IMR-90 (cell line): Measurements from ENCODE around the gene ABCA8. TPM values are rescaled to one million over a fixed set of nuclear protein-coding genes. Genes with fewer than 3 reads are reported as not detected.

Experiments used
- ATAC-seq: fragments of 200-7000 bp; cut with Tn5 transposase; 2 replicates; pipeline ENCODE4 v1.9.1; 2020; ENCODE audit warnings: low read depth, mild to moderate bottlenecking, moderate library complexity
- BruUV-seq: library from RNA; stranded (reverse); fragments of 400-500 nt; replicated peaks from 2 replicates; lab custom pipeline; 2021; lab: Mats Ljungman, UMichigan
- CTCF ChIA-PET: fragments of 300-600 bp; formaldehyde crosslinking; extraction: SDS; loops from one replicate; lab custom pipeline; 2021; ENCODE audit warnings: antibody characterized with exemption; lab: Yijun Ruan, JAX
- POLR2A ChIA-PET: fragments of 300-600 bp; sonication (Branson Sonifier 250); formaldehyde crosslinking; loops from one replicate; lab custom pipeline; 2022; ENCODE audit warnings: antibody characterized with exemption; ENCODE audit not compliant: unreplicated experiment; lab: Charles Lee
- DNase-seq: peaks from one replicate; pipeline ENCODE4 v3.0.0; 2013
- H2AFZ ChIP-seq: replicated peaks from 2 replicates; pipeline ENCODE3; 2013; ENCODE audit warnings: low read length, mild to moderate bottlenecking; ENCODE audit not compliant: poor library complexity
- H2AK5ac ChIP-seq: 2 replicates; pipeline ENCODE4 v1.6.1; 2013; ENCODE audit warnings: low read depth, low read length, inconsistent platforms
- H2AK9ac ChIP-seq: replicated peaks from 2 replicates; pipeline ENCODE3; 2013; ENCODE audit warnings: mild to moderate bottlenecking, low read depth, low read length, moderate library complexity; ENCODE audit not compliant: poor library complexity
- H2BK120ac ChIP-seq: 2 replicates; pipeline ENCODE4 v1.6.1; 2013; ENCODE audit warnings: low read depth, low read length, inconsistent platforms
- H2BK15ac ChIP-seq: 3 replicates; pipeline ENCODE4 v1.6.1; 2013; ENCODE audit warnings: low read depth, low read length, inconsistent platforms
- H2BK20ac ChIP-seq: 2 replicates; pipeline ENCODE4 v1.6.1; 2013; ENCODE audit warnings: low read depth, mild to moderate bottlenecking, inconsistent platforms, low read length, moderate library complexity
- H2BK5ac ChIP-seq: 2 replicates; pipeline ENCODE4 v1.6.1; 2013; ENCODE audit warnings: mild to moderate bottlenecking, low read depth, low read length, inconsistent platforms; ENCODE audit not compliant: poor library complexity, severe bottlenecking
- H3K14ac ChIP-seq: replicated peaks from 2 replicates; pipeline ENCODE4 v1.6.1; 2013; ENCODE audit warnings: low read depth, low read length, inconsistent platforms
- H3K18ac ChIP-seq: 2 replicates; pipeline ENCODE4 v1.6.1; 2013; ENCODE audit warnings: low read depth, low read length, control low read depth
- H3K23ac ChIP-seq: 2 replicates; pipeline ENCODE4 v1.6.1; 2013; ENCODE audit warnings: low read depth, low read length, inconsistent platforms
- H3K27ac ChIP-seq: 2 replicates; pipeline ENCODE4 v1.5.1; 2013; ENCODE audit warnings: mild to moderate bottlenecking, control low read depth, low read length; ENCODE audit not compliant: insufficient read depth
- H3K27me3 ChIP-seq: 2 replicates; pipeline ENCODE4 v1.6.1; 2013; ENCODE audit warnings: low read length; ENCODE audit not compliant: control insufficient read depth, insufficient read depth
- H3K36me3 ChIP-seq: 2 replicates; pipeline ENCODE4 v1.6.1; 2013; ENCODE audit warnings: low read length, mixed read lengths; ENCODE audit not compliant: control insufficient read depth, insufficient read depth
- H3K4ac ChIP-seq: 2 replicates; pipeline ENCODE4 v1.6.1; 2013; ENCODE audit warnings: low read depth, low read length, inconsistent platforms
- H3K4me1 ChIP-seq: 2 replicates; pipeline ENCODE4 v1.6.1; 2013; ENCODE audit warnings: low read length, mixed read lengths; ENCODE audit not compliant: control insufficient read depth, insufficient read depth
- H3K4me2 ChIP-seq: 2 replicates; pipeline ENCODE4 v1.6.1; 2013; ENCODE audit warnings: low read depth, mild to moderate bottlenecking, control low read depth, low read length, moderate library complexity
- H3K4me3 ChIP-seq: 2 replicates; pipeline ENCODE4 v1.5.1; 2013; ENCODE audit warnings: low read depth, mild to moderate bottlenecking, control low read depth, low read length, moderate library complexity; ENCODE audit not compliant: insufficient read depth
- H3K56ac ChIP-seq: 2 replicates; pipeline ENCODE4 v1.6.1; 2013; ENCODE audit warnings: low read length, inconsistent platforms; ENCODE audit not compliant: insufficient read depth; ENCODE audit errors: extremely low read depth
- H3K79me1 ChIP-seq, 2 experiments: 2 replicates each; pipeline ENCODE4 v1.6.1; 2013; ENCODE audit warnings: low read length in 2 of 2, inconsistent platforms in 1 of 2, low read depth in 1 of 2
- H3K9ac ChIP-seq: 2 replicates; pipeline ENCODE4 v1.6.1; 2013; ENCODE audit warnings: low read depth, low read length, control low read depth
- H3K9me1 ChIP-seq: 2 replicates; pipeline ENCODE4 v1.6.1; 2013; ENCODE audit warnings: low read length, inconsistent platforms; ENCODE audit not compliant: insufficient read depth
- H3K9me3 ChIP-seq: 2 replicates; pipeline ENCODE4 v1.6.1; 2013; ENCODE audit warnings: low read length; ENCODE audit not compliant: control insufficient read depth, insufficient read depth
- H4K20me1 ChIP-seq: 2 replicates; pipeline ENCODE4 v1.6.1; 2013; ENCODE audit warnings: low read length, inconsistent platforms; ENCODE audit not compliant: insufficient read depth
- H4K5ac ChIP-seq: 2 replicates; pipeline ENCODE4 v1.6.1; 2013; ENCODE audit warnings: mild to moderate bottlenecking, low read depth, low read length, control low read depth
- H4K8ac ChIP-seq, 2 experiments: 2 replicates each; pipeline ENCODE4 v1.6.1; 2013; ENCODE audit warnings: low read depth in 2 of 2, low read length in 2 of 2, control low read depth in 1 of 2, inconsistent platforms in 1 of 2
- H4K91ac ChIP-seq: 2 replicates; pipeline ENCODE4 v1.6.1; 2013; ENCODE audit warnings: low read depth, low read length, inconsistent platforms; ENCODE audit not compliant: insufficient read depth
- BHLHE40 ChIP-seq: fragments of 150-350 bp; IDR thresholded peaks from 2 replicates; pipeline ENCODE4 v1.6.1; 2016; ENCODE audit warnings: mild to moderate bottlenecking, low read depth, low read length
- CEBPB ChIP-seq: IDR thresholded peaks from 2 replicates; pipeline ENCODE4 v1.6.1; 2012; ENCODE audit warnings: low read depth, low read length, improper control_type of control experiment
- CHD1 ChIP-seq: IDR thresholded peaks from 2 replicates; pipeline ENCODE4 v1.6.1; 2012; ENCODE audit warnings: low read depth, low read length, improper control_type of control experiment
- CTCF ChIP-seq: conservative IDR thresholded peaks from 2 replicates; pipeline ENCODE4 v1.5.1; 2012; ENCODE audit warnings: mild to moderate bottlenecking, low read depth, low read length, improper control_type of control experiment
- ELK1 ChIP-seq: fragments of 150-350 bp; IDR thresholded peaks from 2 replicates; pipeline ENCODE4 v1.6.1; 2016; ENCODE audit warnings: low read depth, mild to moderate bottlenecking, low read length, moderate library complexity, borderline replicate concordance
- FOS ChIP-seq: fragments of 150-350 bp; IDR thresholded peaks from 2 replicates; pipeline ENCODE4 v1.6.1; 2016; ENCODE audit warnings: low read depth, low read length
- MAFK ChIP-seq: IDR thresholded peaks from 2 replicates; pipeline ENCODE4 v1.6.1; 2012; ENCODE audit warnings: low read depth, low read length, improper control_type of control experiment
- MAZ ChIP-seq: IDR thresholded peaks from 2 replicates; pipeline ENCODE4 v1.6.1; 2012; ENCODE audit warnings: low read depth, mild to moderate bottlenecking, low read length, improper control_type of control experiment, moderate library complexity, borderline replicate concordance
- MXI1 ChIP-seq: IDR thresholded peaks from 2 replicates; pipeline ENCODE4 v1.6.1; 2012; ENCODE audit warnings: low read depth, mild to moderate bottlenecking, low read length, moderate library complexity, borderline replicate concordance
- NFE2L2 ChIP-seq: fragments of 150-350 bp; IDR thresholded peaks from 2 replicates; pipeline ENCODE4 v1.6.1; 2016; ENCODE audit warnings: low read depth, mild to moderate bottlenecking, low read length
- POLR2A ChIP-seq: IDR thresholded peaks from 2 replicates; pipeline ENCODE4 v1.6.1; 2012; ENCODE audit warnings: mild to moderate bottlenecking, low read depth, low read length
- RAD21 ChIP-seq: IDR thresholded peaks from 2 replicates; pipeline ENCODE4 v1.6.1; 2012; ENCODE audit warnings: low read length, improper control_type of control experiment
- RCOR1 ChIP-seq: IDR thresholded peaks from 2 replicates; pipeline ENCODE4 v1.6.1; 2012; ENCODE audit warnings: mild to moderate bottlenecking, low read length, improper control_type of control experiment; ENCODE audit not compliant: insufficient replicate concordance
- RFX5 ChIP-seq: IDR thresholded peaks from 2 replicates; pipeline ENCODE4 v1.8.0; 2012; ENCODE audit warnings: low read depth, mild to moderate bottlenecking, low read length, moderate library complexity
- SMC3 ChIP-seq: fragments of 150-350 bp; IDR thresholded peaks from 2 replicates; pipeline ENCODE4 v1.6.1; 2016; ENCODE audit warnings: low read depth, mild to moderate bottlenecking, antibody characterized with exemption, low read length, moderate library complexity
- USF2 ChIP-seq: fragments of 150-350 bp; IDR thresholded peaks from 2 replicates; pipeline ENCODE4 v1.6.1; 2017; ENCODE audit warnings: mild to moderate bottlenecking, antibody characterized with exemption, low read length, low read depth
- WGBS, 2 experiments: methylation state at CpG; one replicate each; pipeline versions ENCODE4 v1.1.5 to v1.1.7; 2013; ENCODE audit warnings: missing lambda C conversion rate in 2 of 2; ENCODE audit not compliant: insufficient read length in 1 of 2; ENCODE audit errors: extremely low coverage in 2 of 2; 5-methylcytosine and 5-hydroxymethylcytosine counted together
- dilution Hi-C: fragments of 300-500 bp; cut with HindIII; formaldehyde crosslinking; loops from one replicate; pipeline ENCODE4 v1.14.3; 2018; ENCODE audit warnings: low sequenced_read_pairs; ENCODE audit not compliant: unreplicated experiment
- in situ Hi-C: fragments of 300-500 bp; cut with MboI; formaldehyde crosslinking; loops from 3 replicates; pipeline ENCODE4 v1.14.3; 2019; ENCODE audit warnings: low sequenced_read_pairs, inconsistent platforms, mixed read lengths
- intact Hi-C: fragments of 100-400 bp; cut with micrococcal nuclease; formaldehyde crosslinking; loops from 2 replicates; pipeline ENCODE4 v1.10.0; 2022
- polyA plus RNA-seq, 3 experiments: library from polyadenylated mRNA; depleted of rRNA; stranded (reverse); fragments of >200 nt; gene quantifications; 2 replicates each; pipeline ENCODE4 v1.2.3, GENCODE V29; 2012; ENCODE audit warnings: low replicate concordance in 1 of 3
- total RNA-seq: library from RNA; depleted of rRNA; stranded (reverse); fragments of >200 nt; gene quantifications from 2 replicates; pipeline ENCODE4 v1.2.3, GENCODE V29; 2012

Gene ABCA8
- total and polyA plus RNA-seq, 2 of the 4 experiments (the other 2 are of a cell fraction) = 1.8 TPM

DNA sequence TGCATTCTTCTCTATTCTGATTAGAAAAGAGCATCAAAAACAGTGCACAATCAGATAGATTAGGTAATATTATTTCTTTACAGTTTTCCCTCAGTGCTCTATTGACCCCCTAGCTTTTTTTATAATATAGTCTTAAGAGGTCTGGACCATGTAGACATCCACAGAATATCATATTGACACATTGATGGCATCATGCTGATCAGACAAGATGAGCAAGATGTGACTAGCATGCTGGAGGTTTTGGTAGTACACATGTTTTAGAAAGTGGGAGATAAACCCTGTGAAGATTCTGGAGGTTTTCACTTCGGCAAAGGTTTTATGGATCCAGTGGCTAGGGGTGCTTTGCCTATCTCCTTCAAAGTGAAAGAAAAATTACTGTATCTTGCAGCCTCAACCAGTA, 2.8 kb upstream of the ABCA8 start:
- TF ChIP-seq BHLHE40 = no peak
- TF ChIP-seq CHD1 = no peak
- no peak for TF ChIP-seq SMC3
- no peak for TF ChIP-seq FOS
- no peak for TF ChIP-seq MXI1
- no peak for TF ChIP-seq RFX5
- TF ChIP-seq POLR2A = no peak
- TF ChIP-seq CEBPB = no peak
- no peak for TF ChIP-seq NFE2L2
- no peak for TF ChIP-seq MAZ
- no peak for TF ChIP-seq CTCF
- no peak for TF ChIP-seq MAFK
- no peak for TF ChIP-seq RAD21
- TF ChIP-seq USF2 = no peak
- TF ChIP-seq ELK1 = no peak
- TF ChIP-seq RCOR1 = no peak
- Histone ChIP-seq H3K14ac (no peak overlapping the region), H3K9me3 (no peaks in the 10 kb centered on the region), H4K5ac (no peak overlapping the region), H4K20me1 (no peaks in the 10 kb centered on the region), H3K27me3 (no peaks in the 10 kb centered on the region), H4K91ac (no peak overlapping the region), H2AK9ac (no peak overlapping the region), H3K27ac (no peak overlapping the region), H2BK15ac (no peak overlapping the region), H2BK20ac (no peak overlapping the region), H2BK5ac (no peak overlapping the region), H3K4me2 (no peak overlapping the region), H3K79me1 (no peaks in the 10 kb centered on the region), H2BK120ac (no peak overlapping the region), H3K36me3 (no peaks in the 10 kb centered on the region), H3K4me1 (no peaks in the 10 kb centered on the region; the same call in 1 of the 2 replicates), H2AFZ (no peak overlapping the region), H2AK5ac (no peak overlapping the region), H3K9me1 (no peaks in the 10 kb centered on the region), H3K9ac (no peak overlapping the region), H3K56ac (no peak overlapping the region), H4K8ac (no peak overlapping the region), H3K4me3 (no peak overlapping the region), H3K23ac (no peak overlapping the region), H3K4ac (no peak overlapping the region), H3K18ac (no peak overlapping the region)
- DNase-seq = no peak
- in situ Hi-C loops (no loop called here), dilution Hi-C loops (no loop called here), intact Hi-C loops (no loop called here)
- ChIA-PET POLR2A (no interaction called here), CTCF (no interaction called here)
- no peak for ATAC-seq
- BruUV-seq = no TSS peak
- no CpG with 5 or more reads among the region's 1 CpG for WGBS, 2 experiments
